NCI-H526 (cell line): ENCODE measurements around the gene FOXA2.

Source experiments
- DNase-seq, 2 experiments: peaks; one replicate each; lab custom pipeline; 2025; lab: John Stamatoyannopoulos, UW

FOXA2 gene

GRCh38 chr20:22583773-22584521, 425 bp downstream of the FOXA2 start:
- DNase-seq: peak; percentile 26 to 80

- DNase-seq: peak in 1 of 2 experiments; percentile 46
Observed at GRCh38 chr20:22582964-22583772, 1.2 kb downstream of the FOXA2 start.

- no peak for DNase-seq
Observed at GRCh38 chr20:22582386-22582963, 1.9 kb downstream of the FOXA2 start.

GRCh38 chr20:22581437-22582385, 2.7 kb downstream of the FOXA2 start:
- DNase-seq: no peak

DNA sequence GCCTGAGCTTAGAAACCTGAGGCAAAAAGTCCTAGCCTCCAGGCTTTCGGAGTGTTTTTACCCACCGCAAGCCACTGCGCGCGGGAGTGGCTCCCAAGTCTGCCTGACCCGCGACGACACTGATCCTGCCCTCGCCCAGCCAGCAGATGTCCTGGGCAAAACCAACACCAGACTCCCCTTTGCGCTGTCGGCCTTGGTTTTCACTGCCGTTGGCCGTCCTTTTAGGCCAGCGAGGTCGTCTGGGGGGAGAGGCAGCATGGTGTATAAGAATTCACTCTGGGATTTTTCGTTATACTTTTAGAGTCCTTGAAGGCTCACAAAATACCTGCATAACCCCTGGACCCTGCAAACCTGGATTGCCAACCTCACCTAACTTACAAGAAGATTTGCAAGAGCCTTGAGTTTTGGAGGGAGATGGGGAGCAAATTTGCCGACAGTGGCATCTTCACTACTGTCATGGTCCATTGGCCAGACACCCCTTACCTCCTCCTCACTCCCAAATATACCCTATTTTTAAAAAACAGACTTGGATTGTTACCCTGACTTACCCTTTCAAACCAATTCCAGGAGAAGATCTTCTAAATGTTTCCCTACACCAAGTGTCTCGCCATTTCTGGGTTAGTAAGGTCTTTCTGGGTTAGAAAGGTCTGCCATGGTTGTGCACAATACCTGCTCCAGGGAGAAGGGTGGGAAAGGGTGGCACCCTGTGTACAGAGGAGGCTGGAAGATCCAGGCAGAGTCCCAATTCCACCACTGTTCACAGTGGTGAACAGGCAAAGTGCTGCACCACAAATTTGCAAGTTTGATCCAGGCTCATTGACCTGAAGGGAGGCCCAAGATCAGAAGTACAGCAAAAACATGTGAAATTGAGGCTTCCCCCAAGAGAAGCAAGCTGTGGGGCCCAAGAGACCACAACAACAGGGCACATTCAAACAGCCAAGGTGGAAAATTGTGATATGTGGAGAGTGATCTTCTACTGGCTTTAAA, 4.4 kb downstream of the FOXA2 start:
- no peak for DNase-seq

DNA sequence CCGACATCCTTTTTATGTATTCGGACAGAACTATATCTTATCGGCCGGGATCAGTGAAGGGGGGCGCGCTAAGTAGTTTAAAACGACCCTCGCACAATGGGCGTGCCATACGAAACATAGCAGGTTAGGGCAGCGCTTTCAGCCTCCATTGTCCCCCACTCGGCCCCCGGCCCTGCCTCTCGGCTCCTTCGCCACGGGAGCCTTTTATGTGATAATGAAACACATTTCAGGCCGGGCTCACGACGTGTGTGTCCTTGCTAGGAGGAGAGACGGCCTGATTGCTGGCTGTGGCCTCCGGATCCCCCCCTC, 5.3 kb downstream of the FOXA2 start:
- no peak for DNase-seq

DNA sequence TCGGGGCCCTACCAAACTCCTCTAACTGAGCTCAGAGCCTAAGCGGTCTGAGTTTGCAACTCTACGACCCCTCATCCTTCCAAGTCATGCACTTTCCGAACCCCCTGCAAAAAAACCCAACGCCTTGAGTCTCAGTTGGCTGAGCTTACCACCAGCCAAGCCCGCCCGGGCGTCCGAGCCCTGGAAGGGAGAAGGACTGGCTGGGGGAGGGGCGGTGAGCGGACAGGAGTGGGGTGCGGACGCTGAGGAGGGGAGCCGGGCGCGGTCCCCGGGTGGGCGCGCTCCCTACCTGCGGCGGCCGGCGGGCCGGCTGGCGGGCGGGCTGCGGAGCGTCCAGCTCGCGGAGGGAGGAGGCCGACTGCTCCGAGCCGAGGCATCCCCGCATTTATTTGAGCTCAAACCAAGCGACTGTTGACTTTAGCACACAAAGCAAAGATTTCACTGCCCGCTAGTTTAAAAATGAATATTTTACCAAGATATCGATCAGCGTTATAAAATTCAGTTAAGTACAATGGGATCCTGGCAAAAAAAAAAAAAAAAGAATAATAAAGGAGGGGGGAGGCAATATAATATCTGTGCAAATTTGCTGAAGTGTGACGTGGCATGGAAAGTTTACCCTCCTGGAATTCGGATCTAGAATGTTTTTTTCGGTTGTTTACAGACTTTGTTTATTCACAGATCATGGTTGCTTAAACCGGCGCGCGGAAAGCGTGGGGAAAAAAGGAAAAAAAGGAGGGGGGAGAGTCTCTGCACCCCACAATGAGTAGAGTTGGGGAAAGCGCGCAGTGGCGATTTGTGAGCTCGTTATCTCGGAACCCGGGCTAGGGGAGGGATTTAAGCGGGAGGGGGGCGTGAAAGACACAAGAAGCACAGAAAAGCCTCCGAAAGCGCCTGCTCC, 5.9 kb downstream of the FOXA2 start:
- DNase-seq: peak in 1 of 2 experiments; percentile 32

DNA sequence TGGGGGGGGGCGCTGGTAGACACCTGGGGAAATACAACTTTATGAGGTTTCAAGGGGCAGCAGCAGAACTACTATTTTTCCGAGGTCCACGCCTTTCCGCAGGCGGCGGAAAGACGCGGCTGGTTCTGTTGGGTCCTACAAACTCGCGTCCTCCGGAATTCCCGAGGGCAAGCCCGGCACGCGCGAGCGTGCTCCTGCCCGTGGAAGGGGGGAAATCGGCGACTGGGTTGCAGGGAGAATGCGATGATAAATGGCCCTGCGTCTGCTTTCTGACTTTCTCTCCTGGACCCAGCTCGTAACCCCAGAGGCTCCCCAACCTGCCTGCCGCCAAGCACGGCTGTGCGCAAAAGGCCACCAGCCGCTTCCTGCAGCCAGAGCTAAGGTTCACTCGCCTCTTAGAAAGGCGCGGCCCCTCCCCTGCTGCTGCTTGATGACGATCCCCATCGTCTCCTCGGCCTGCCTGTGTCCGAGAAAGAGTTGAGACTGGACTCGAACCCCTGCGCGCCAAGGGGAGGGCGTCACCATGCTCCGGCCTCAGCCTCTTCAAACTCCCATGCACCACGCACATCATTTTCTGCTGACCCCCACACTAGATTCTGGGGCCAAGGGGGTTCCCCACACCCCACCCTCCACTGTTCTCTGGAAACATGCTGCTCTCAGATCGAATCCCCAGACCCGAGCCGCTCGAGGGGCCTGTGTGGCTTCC, 6.7 kb downstream of the FOXA2 start:
- peak in 1 of 2 experiments; percentile 43 for DNase-seq

DNA sequence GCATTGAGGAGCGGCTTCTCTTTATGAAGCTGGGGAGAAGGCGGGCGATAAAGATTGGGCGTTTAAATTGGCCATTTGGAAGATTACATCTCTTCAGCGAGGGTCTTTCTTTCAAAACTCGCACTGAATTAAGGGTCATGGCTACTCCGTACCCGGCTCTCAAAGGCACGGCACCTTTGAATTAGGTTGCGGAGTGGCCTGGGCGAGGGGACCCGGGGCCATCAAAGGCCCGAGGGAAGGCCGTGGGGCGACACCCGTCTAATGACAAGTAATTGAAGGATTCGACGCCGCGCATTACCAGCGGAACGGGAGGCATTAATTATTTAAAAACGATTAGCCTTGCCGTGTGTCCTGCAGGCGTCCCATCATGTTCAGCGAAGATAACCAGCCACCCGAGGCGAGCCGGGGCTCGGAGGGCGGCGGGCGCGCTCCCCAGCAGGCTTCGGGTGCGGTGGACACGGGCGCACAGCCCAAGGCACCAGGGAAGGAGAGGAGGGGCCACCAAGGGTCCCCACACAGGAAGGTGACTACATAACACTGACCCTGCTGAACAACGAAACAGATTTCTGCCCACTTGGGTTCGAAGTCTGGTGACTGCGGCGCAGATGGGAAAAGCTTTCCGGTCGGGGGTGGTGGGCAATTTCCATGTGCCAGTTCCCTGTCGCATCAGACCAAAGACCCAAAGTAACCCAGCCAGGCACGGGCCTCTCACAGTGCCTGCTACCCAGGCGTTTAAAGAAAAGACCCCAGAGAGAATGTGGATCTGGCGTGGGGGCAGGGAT, 7.4 kb downstream of the FOXA2 start:
- no peak for DNase-seq

GRCh38 chr20:22576273-22576672, 8.1 kb downstream of the FOXA2 start:
- DNase-seq: no peak

GRCh38 chr20:22575737-22576136, 8.6 kb downstream of the FOXA2 start:
- DNase-seq: no peak

GRCh38 chr20:22575087-22575721, 9.2 kb downstream of the FOXA2 start:
- DNase-seq: peak in 1 of 2 experiments; percentile 34

GRCh38 chr20:22574545-22575086, 9.8 kb downstream of the FOXA2 start:
- DNase-seq: no peak

- no peak for DNase-seq
Observed at GRCh38 chr20:22572491-22572890, 11.9 kb downstream of the FOXA2 start.

DNA sequence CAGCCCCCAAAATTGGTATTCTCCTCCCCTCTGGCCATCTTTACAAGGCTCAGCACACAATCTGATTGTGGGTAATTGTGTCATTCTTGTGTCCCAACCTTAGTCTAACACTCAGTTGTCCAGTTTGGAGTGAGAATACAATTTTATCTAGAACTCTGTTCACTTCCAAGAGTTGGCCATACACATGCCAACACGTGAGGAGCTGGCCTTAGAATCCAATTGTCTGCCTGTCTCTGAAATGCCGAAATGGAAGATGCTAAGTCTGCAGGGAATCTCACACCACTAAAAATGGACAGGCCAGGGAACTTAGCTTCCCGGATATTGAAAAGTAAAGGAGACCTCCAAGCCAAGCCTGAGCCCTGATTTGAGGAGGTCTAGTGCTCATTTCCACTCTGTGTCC, 12.3 kb downstream of the FOXA2 start:
- no peak for DNase-seq

- peak in 1 of 2 experiments; percentile 42 for DNase-seq
Observed at GRCh38 chr20:22569353-22569752, 15.0 kb downstream of the FOXA2 start.

GRCh38 chr20:22568872-22569344, 15.5 kb downstream of the FOXA2 start:
- peak in 1 of 2 experiments; percentile 66 for DNase-seq
